Suprapubic skin (tissue), 4 donors: ENCODE results near the gene STIP1. TPM values are rescaled to one million over a fixed set of nuclear protein-coding genes. Genes with fewer than 3 reads are reported as not detected.

Experiments
- DNase-seq, 2 donors: peaks; one replicate each; pipeline ENCODE4 v3.0.0-alpha.2; 2019; ENCODE audit warnings: low spot score in 2 of 2
- H3K27ac ChIP-seq: fragments of 200-600 bp; sonication (generic); one replicate; pipeline ENCODE4 v1.5.1; 2019
- H3K27me3 ChIP-seq: fragments of 200-600 bp; sonication (generic); one replicate; pipeline ENCODE4 v1.5.1; 2019
- H3K36me3 ChIP-seq: fragments of 200-600 bp; sonication (generic); one replicate; pipeline ENCODE4 v1.5.1; 2019
- H3K4me1 ChIP-seq: fragments of 200-600 bp; sonication (generic); one replicate; pipeline ENCODE4 v1.5.1; 2019
- H3K4me3 ChIP-seq: fragments of 200-600 bp; sonication (generic); one replicate; pipeline ENCODE4 v1.5.1; 2019; ENCODE audit warnings: mild to moderate bottlenecking
- H3K9me3 ChIP-seq: fragments of 200-600 bp; sonication (generic); one replicate; pipeline ENCODE4 v1.5.1; 2019
- EP300 ChIP-seq: sonication (generic); formaldehyde crosslinking; IDR thresholded peaks from one replicate; pipeline ENCODE4 v1.6.1; 2017; ENCODE audit warnings: antibody characterized with exemption
- POLR2A ChIP-seq, 2 donors: fragments of 450-650 bp; IDR thresholded peaks; one replicate each; pipeline ENCODE4 v1.6.1; 2017; ENCODE audit warnings: antibody characterized with exemption in 2 of 2, mild to moderate bottlenecking in 2 of 2, moderate library complexity in 2 of 2
- POLR2AphosphoS5 ChIP-seq, 3 donors: sonication (generic); formaldehyde crosslinking; IDR thresholded peaks; one replicate each; pipeline ENCODE4 v1.6.1; 2017; ENCODE audit warnings: antibody characterized with exemption in 3 of 3
- WGBS: methylation state at CpG from one replicate; pipeline ENCODE4 v1.1.5; 2018; 5-methylcytosine and 5-hydroxymethylcytosine counted together
- total RNA-seq, 4 donors: library from RNA; depleted of rRNA; stranded (reverse); fragments of >200 nt; gene quantifications; one replicate each; pipeline ENCODE4 v1.1.0, GENCODE V29; 2016
- TF ChIP-seq, protein P1 (sequence below), 2 donors: fragments of 200-600 bp in 1 of 2; fragments of 450-650 bp in 1 of 2; sonication (generic) in 1 of 2; IDR thresholded peaks; one replicate each; pipeline ENCODE4 v1.5.1; 2016 to 2019; ENCODE audit warnings: antibody characterized with exemption in 2 of 2, mild to moderate bottlenecking in 1 of 2, moderate library complexity in 1 of 2

Gene STIP1
- total RNA-seq, 4 donors from 2014 or later: 47.1 to 93.9 (median 87.4) TPM

DNA sequence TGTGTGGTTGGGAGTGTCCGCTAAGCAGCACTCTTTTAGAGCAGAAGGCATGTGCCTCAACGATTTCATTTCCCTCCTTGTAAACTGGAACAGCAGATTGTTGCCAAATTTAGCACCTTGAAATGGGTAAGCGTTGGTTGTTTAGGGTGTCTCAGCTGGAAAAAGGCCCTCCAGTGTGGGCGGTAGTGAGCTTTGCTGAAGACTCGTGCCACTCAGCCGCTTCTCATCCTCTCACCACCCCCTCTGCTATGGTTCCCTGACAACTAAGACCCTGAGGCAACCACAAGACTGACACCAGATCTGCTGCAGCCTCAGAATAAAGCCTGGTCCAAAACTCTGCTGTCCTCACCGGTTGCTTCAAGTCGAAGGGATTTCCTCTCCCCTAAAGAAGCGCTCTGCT is 10.7 kb downstream of the STIP1 start:
- Histone ChIP-seq H3K4me3 (no peak overlapping the region), H3K27me3 (no peaks in the 10 kb centered on the region), H3K9me3 (no peaks in the 10 kb centered on the region), H3K4me1 (no peaks in the 10 kb centered on the region), H3K27ac (no peak overlapping the region), H3K36me3 (peaks cover 92% of the 10 kb centered on the region)
- 73% methylated on average over 9 of the region's 9 CpGs for WGBS
- DNase-seq: no peak
- TF ChIP-seq EP300 (no peak), POLR2A (IDR thresholded peaks at IDR 0.05) (no peak), POLR2AphosphoS5 (IDR thresholded peaks at IDR 0.05) (no peak)
- TF ChIP-seq, protein P1, sequence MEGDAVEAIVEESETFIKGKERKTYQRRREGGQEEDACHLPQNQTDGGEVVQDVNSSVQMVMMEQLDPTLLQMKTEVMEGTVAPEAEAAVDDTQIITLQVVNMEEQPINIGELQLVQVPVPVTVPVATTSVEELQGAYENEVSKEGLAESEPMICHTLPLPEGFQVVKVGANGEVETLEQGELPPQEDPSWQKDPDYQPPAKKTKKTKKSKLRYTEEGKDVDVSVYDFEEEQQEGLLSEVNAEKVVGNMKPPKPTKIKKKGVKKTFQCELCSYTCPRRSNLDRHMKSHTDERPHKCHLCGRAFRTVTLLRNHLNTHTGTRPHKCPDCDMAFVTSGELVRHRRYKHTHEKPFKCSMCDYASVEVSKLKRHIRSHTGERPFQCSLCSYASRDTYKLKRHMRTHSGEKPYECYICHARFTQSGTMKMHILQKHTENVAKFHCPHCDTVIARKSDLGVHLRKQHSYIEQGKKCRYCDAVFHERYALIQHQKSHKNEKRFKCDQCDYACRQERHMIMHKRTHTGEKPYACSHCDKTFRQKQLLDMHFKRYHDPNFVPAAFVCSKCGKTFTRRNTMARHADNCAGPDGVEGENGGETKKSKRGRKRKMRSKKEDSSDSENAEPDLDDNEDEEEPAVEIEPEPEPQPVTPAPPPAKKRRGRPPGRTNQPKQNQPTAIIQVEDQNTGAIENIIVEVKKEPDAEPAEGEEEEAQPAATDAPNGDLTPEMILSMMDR (IDR thresholded peaks at IDR 0.05): no peak

DNA sequence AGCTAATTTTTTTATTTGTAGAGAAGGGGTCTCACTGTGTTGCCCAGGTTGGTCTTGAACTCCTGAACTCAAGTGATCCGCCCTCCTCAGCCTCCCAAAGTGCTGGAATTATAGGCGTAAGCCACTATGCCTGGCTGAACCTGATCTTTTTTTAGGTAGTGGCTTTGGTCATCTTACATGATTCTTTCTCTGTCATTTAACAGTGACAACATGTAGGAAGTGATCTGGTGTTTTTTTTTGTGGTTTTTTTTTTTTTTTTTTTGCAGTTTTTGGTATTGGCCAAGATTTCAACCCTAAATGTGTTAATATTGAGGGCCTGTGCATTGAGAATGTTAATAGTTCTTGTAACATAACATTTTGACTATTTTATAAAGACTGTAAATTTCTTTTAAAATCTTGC is 12.5 kb downstream of the STIP1 start:
- Histone ChIP-seq H3K4me3 (no peak overlapping the region), H3K36me3 (peaks cover 100% of the 10 kb centered on the region), H3K4me1 (no peaks in the 10 kb centered on the region), H3K9me3 (no peaks in the 10 kb centered on the region), H3K27ac (no peak overlapping the region), H3K27me3 (no peaks in the 10 kb centered on the region)
- no peak for DNase-seq
- TF ChIP-seq, protein P1 (IDR thresholded peaks at IDR 0.05): no peak
- WGBS: 98% methylated on average over 2 of the region's 2 CpGs

DNA sequence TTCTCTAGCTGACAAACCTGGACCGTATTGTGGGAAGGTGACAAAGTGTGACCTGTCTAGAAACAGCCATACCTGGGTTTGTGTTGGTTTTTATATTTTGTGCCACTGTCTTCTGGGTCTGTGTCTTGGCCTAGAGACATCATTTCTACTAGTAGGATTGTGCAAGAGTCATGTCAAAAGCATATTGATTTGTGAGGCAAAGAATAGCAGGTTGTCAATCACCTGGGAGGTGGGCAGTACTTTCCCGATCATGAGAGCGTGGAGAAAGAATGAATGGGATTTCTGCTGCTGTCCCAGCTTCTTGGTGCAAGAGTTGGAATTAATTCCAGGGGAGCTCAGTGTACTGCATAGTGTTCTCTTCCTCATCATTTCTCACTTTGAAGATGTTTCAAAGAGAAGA is 15.6 kb downstream of the STIP1 start:
- Histone ChIP-seq H3K4me1 (peaks cover 22% of the 10 kb centered on the region), H3K9me3 (no peaks in the 10 kb centered on the region), H3K27ac (no peak overlapping the region), H3K36me3 (peaks cover 84% of the 10 kb centered on the region), H3K27me3 (no peaks in the 10 kb centered on the region), H3K4me3 (no peak overlapping the region)
- no peak for DNase-seq
- 90% methylated on average over 3 of the region's 3 CpGs for WGBS
- TF ChIP-seq POLR2A (IDR thresholded peaks at IDR 0.05): no peak
- TF ChIP-seq, protein P1 (IDR thresholded peaks at IDR 0.05): no peak
- TF ChIP-seq POLR2AphosphoS5 (IDR thresholded peaks at IDR 0.05): no peak
- no peak for TF ChIP-seq EP300

DNA sequence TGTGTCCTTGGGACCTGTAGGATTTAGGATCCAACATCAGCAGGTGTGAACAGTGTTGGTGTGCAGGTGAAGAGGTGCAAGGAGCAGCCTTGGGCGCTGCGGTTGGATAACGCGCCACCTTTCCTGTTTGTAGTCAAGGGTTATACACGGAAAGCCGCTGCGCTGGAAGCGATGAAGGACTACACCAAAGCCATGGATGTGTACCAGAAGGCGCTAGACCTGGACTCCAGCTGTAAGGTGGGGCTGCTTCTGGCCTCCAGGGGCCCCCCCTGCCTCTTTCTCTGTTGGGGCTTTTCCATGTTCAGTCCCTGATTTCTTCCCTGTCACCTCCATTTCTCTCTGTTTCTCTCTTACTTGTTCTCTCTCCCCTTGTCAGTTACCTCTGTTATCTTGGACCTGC is 17.0 kb downstream of the STIP1 start:
- H3K36me3 ChIP-seq: peaks cover 70% of the 10 kb centered on the region
- DNase-seq: no peak
- WGBS: 94% methylated on average over 9 of the region's 9 CpGs

DNA sequence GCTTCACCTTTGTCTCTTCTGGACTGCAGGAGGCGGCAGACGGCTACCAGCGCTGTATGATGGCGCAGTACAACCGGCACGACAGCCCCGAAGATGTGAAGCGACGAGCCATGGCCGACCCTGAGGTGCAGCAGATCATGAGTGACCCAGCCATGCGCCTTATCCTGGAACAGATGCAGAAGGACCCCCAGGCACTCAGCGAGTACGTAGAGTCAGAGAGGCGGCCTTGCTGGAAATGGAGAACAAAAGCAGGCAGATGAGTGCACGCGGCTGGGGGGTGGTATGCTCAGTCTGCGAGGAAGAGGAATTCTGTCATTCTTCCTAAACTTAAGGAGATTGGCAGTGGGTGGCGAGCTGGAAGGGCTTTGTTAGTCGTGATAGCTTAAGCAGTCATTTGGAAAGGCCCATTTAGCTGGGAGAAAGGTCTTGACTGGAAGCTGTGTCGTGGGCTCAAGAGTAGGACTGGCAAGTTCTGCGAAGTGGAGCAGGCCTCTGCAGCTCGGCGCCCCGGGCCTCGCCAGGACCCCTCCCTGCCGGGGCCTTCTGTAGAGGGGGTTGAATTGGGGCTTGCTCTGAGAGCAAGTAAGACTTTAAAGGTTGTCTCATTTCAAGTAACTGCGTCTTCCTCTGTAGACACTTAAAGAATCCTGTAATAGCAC is 17.6 kb downstream of the STIP1 start:
- Histone ChIP-seq H3K4me3 (no peak overlapping the region), H3K36me3 (peaks cover 64% of the 10 kb centered on the region), H3K4me1 (peaks cover 35% of the 10 kb centered on the region), H3K27ac (no peak overlapping the region), H3K27me3 (no peaks in the 10 kb centered on the region), H3K9me3 (no peaks in the 10 kb centered on the region)
- DNase-seq: no peak
- TF ChIP-seq POLR2A (IDR thresholded peaks at IDR 0.05) (no peak), EP300 (no peak)
- TF ChIP-seq, protein P1 (IDR thresholded peaks at IDR 0.05): no peak
- WGBS: 90% methylated on average over 27 of the region's 27 CpGs

More for the DNA sequence above, 17.0 kb downstream of the STIP1 start:
- TF ChIP-seq, protein P1 (IDR thresholded peaks at IDR 0.05): no peak
- no peaks in the 10 kb centered on the region for H3K27me3 ChIP-seq
- peaks cover 29% of the 10 kb centered on the region for H3K4me1 ChIP-seq
- no peaks in the 10 kb centered on the region for H3K9me3 ChIP-seq
- no peak overlapping the region for H3K4me3 ChIP-seq
- no peak overlapping the region for H3K27ac ChIP-seq
